HG03439 (cell line): Measurements from ENCODE around the gene MSRB1.
"Not testable (repeated sequence)": the region's sequence is repeated elsewhere in the genome, so short reads cannot be mapped to it uniquely, and the experiment has no call there.

ENCODE experiments used
- ATAC-seq: cut with Tn5 transposase; IDR thresholded peaks from one replicate; pipeline ENCODE4 v1.9.1; 2021; ENCODE audit warnings: mild to moderate bottlenecking, moderate library complexity; ENCODE audit not compliant: unreplicated experiment

MSRB1 gene

DNA sequence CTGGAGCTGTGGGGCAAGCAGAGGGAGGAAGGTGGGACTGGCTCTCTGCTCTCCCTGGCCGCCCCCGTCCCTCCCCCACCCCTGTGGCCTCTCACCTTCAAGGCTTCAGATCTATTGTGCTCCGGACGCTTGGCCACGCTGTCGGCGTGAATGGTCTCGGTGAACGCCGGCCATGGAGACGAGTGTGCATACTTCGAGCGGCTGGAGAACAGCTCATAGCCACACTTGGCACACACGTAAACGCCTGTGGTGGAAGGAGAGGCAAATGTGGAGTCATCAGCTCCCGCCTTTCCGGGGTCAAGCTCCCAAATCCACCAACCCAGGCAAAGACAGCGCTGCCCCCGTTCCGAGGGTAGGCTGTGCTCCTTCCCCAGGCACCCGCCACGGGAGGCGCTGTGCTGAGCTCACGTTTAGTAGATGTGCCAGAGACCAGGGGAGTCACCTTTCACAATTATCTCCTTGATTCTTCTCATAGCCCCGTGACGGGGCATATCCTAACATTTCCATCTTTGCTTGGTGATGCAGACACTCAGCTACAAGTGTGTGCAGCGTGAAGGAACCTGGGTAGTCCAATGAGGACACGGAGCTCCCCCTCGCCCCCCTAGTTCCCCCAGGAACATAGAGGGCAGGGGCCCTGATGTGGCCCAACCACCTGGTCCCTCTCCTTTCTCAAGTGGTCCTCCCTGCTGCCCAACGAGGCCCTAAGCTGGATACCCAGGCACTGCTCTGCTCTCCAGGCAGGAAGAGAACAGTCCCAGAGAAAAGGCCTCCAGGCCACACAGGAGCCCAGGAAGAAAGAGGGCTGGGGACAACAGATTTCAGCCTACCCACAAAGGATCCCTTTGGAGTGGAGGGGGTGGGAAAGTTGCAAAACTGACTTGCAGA is 1.6 kb downstream of the MSRB1 start:
- no peak for ATAC-seq

DNA sequence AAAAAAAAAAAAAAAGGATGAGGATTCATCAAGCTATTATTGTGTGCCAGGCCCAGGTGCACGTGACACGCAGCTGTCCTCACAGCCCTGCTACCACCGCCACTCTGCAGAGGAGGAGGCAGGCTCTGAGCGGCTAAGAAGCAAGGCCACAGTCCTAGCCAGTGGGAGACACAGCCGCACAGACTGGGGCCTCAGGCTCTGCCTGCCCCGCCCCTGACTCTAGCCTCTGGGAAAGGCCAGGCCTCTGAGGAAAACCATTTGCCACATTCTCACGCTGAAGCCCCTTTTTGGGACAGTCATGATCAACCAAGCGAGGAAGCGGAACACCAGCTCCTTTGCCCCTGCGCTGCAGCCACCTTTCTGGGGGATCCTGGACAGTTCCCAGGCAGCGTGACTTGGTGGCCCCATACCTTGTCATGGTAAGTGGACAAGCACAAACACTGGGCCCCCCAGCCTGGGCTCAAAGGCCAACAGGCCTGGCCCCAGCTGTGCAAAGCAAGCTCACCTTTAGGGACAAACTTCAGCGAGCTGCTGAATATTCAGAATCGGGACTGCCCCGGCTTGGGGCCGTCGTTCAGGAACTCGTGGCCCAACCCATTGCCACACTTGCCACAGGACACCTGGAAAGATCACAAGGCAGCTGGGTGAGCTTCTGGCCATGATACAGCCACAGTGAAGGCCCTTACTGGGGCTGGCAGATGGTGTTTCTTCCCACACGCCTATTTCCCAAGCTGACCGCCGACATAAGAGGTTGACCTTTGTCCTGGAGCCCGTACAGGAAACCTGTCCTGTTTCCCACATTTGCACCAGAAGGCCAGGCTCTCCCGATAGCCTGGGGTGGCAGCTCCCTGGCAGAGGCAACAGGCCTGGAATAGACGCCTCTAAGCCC is 2.5 kb downstream of the MSRB1 start:
- ATAC-seq = no peak

DNA sequence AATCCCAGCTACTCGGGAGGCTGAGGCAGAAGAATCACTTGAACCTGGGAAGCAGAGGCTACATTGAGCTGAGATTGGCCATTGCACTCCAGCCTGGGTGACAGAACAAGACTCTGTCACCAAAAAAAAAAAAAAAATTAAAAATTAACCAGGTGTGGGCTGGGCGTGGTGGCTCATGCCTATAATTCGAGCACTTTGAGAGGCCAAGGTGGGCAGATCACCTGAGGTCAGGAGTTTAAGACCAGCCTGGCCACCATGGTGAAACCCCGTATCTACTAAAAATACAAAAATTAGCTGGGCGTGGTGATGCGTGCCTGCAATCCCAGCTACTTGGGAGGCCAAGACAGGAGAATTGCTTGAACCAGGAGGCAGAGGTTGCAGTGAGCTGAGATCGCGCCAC is 3.2 kb downstream of the MSRB1 start:
- ATAC-seq = not testable (repeated sequence)

DNA sequence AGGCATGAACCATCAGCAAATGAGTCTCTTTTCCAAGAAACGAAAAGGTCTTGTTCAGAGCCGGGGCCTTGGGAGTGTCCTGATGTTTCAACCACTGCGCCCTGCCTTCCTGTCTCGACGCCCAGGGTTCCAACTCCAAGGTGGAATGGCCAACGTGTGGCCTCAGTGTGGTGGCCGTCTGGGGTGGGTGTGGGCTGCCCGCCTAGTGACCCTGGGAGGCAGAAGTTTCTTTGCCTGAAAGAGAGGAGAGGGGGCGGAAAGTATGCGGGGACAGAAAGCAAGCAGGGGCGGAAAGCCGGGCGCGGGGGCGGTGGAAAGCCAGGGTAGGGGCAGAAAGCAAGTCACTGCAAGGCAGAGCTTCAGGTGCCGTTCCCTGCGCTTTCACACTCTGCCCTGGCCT is 4.1 kb downstream of the MSRB1 start:
- ATAC-seq = no peak

DNA sequence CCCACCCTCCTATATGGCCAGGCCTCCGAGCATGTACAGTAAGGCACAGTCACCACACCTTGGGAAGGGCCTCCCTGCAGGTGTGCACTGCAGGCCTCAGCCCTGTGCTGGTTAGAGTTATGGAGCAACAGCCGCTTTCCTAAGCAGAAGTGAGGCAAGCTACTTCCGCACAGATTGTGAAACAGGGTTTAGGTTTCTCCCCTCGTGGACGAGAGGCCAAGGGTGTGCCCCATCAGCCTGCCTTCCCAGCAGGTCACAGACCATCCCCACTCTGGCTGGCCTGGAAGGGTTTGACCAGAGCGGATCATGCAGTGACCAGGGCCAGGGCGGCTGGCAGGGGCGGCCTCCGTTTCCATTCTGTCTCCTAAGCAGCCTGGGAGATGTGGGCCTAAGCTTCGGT is 4.7 kb downstream of the MSRB1 start:
- no peak for ATAC-seq

DNA sequence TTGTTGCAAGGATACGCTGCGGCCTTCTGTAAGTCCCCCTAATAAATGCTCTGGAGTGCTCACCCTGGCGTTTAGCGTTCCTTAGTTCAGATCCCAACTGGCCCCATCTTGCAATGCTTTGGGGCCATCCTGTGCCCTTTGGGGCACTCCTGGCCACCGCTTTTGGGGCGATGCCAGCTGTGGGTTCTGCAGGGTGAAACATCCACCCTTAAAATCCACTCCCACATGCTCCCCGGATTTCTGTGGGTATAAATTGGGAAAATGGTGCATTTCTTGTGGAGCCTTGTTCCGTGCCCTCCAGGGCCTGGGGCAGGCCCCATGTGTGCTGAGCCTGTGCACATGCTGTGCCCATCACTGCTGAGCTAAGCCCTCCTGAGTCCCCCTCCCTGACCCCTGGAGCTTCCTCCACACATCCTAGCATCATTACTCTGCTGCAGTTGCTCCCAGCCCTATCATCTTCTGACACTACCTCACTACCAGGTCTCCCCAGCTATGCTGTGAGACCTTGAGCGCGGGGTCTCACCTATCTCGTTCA is 6.0 kb downstream of the MSRB1 start:
- no peak for ATAC-seq

DNA sequence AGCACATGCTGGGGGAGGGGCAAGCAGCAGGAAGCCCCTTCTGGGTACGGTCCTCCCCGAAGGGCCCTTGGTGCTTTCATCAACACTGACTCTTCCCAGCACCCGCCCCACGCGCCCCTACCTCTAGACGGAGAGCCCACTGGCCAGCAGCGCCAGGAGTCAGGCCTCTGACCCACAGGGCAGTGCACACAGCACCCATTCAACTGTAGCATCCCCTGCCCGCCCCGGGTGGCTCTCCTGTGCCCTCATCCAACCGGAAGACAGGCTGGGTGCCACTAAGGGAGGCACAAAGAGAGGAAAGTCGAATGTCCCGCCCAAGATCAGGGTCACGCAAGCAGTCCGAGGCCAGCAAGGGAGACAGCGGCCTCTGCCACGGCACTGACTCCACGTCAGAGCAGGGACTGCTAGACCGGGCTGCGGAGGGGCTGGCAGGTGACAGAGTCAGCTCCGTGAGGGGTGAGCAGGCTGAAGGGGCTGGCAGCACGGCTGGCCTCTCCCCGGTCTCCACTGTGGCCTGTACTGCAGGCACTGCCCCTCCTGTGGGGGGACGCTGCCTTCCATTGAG is 9.8 kb downstream of the MSRB1 start:
- ATAC-seq = no peak

DNA sequence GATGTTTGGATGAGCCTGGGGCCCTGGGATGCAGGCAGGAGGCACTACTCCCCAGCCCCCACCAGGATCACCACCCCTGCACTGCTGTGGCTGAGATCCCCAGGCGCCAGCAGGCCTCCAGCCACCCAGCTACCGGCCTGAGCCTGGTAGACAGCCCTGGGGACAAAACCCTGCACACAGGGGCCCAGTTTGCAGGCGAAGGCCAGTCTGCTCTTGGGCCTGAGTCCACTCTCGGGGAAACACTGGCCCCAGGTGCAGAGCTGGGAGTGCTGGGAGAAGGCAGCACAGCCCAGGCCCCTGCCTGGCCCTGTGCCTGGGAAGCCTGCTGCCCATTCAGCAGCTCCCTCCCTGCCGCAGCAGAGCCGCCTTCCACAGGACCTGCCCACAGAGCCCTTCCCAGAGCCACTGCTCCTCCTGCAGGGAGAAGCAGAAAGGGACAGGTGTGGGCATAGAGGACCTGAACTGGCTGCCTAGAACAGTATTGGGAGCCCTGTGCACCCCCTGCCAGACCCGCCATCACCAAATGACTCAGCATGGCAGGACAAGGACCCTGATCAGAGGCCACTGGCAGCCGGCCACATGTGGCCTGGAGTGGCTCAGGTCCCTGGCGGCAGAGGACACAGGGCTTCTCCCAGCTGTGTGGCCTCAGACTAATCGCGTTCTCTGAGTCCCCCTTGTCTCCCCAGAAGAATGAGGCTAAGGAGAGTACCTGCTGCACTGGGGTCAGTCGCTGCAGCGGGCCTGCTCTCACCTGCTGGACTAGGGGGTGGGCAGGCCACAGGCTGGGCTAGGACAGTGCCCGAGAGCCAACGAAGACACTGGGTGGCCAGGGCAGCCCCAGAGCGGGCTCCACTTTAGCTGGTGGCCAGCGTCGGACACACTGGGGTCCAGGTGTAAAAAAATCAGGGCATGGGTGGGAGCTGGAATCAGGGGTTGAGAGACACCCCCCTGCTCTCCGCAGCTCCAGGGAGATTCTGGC is 10.7 kb downstream of the MSRB1 start:
- no peak for ATAC-seq

DNA sequence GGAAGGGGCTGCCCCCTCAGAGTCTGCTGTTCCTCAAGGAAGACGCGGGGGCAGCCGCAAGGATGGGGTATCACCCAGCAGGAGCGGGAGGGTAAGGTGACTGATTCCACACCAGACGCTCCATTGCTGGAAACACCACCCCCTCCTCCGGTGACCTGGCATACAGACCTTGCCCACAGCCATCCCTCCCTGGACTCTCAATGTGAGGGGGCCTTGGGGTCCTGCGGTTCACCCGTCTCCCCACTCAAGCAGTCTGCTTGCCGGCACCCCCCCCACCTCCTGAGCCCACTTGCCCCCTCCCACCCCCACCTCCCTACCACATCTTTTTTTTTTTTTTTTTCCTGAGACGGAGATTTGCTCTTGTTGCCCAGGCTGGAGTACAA is 12.7 kb downstream of the MSRB1 start:
- no peak for ATAC-seq

DNA sequence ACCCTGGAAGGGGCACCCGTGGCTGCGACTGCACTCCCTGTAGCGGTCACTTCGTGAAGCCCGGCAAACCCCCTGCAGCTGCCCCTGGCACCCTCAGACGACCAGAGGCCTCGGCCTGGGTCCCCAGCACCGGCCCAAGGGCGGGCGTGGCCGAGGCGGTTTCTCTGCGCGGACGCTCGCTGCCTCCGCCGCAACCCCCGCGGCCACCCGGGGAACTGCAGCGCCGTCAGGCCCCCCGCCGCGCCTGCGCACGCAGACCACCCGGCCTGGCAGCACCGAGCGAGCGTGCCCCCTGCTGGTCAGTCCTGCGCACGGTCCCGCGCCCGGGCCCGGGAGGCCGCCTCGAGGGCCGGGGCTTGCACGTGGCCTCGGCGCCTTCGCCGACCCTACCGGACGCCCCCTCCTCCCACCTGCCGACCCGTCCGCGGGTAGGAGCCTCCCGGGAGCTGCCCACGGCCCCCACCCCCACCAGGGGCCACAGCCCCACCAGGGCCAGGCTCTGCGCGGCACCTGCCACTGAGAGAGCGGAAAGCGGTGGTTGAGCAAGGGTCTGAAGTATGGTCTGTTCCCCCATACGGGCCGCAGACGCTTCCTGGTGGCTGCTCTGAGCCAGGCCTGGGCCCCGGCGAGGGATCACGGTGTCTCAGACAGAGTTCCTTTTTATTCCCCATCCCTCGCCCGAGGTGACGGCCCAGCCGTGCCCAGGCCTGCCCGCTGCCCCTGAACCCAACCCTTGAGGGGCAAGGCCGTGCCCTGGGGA is 13.2 kb downstream of the MSRB1 start:
- peak; percentile 76 for ATAC-seq

DNA sequence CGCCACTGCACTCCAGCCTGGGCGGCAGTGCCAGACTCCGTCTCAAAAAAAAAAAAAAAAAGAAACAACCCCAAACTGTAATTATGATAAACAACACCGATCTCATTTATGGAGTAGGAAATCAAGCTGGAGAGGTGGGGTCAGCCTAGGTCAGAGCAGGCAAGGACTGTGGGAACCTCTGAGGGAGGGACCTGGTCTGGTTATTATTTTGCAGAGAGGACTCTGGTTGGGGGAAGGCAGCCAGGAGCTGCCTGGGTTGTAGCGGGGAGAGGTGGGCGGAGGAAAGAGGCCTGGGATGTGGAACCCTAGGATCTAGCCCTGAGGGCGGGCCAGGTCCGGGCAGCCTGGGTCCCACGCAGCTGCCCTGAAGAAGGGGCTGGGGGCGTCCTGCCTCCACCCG is 13.9 kb downstream of the MSRB1 start:
- no peak for ATAC-seq

DNA sequence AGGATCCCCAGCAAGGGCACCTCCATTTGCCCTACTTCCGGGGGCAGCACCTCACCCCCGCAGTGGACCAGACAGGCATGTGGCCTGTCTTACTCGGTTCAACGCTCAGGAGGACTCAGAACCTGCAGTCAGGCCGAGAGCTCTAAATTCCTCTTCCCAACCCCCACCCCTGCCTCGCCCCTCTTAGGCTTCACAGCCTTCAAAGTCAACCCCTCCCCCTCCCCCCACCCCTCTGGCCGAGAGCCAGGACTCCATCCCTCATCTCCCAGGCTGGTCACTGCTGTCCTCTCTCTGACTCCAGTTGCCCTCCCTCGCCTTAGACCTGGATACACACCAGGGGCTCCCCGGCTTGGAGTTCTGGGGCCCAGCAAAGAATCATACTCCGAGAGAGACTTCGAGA is 16.7 kb downstream of the MSRB1 start:
- no peak for ATAC-seq

DNA sequence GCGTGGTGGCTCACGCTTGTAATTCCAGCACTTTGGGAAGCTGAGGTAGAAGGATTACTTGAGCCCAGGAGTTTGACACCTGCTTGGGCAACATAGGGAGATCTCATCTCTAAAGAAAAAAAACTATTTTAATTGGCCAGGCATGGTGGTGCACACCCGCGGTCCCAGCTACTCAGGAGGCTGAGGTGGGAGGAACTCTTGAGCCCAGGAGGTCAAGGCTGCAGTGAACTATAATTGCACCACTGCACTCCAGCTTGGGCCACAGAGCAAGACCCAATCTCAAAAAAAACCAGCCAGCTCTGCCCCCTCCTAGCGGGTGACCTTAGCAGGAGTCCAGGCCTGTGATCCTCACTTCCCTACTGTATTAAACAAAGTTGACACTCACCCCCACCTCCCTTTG is 18.9 kb downstream of the MSRB1 start:
- ATAC-seq = no peak

DNA sequence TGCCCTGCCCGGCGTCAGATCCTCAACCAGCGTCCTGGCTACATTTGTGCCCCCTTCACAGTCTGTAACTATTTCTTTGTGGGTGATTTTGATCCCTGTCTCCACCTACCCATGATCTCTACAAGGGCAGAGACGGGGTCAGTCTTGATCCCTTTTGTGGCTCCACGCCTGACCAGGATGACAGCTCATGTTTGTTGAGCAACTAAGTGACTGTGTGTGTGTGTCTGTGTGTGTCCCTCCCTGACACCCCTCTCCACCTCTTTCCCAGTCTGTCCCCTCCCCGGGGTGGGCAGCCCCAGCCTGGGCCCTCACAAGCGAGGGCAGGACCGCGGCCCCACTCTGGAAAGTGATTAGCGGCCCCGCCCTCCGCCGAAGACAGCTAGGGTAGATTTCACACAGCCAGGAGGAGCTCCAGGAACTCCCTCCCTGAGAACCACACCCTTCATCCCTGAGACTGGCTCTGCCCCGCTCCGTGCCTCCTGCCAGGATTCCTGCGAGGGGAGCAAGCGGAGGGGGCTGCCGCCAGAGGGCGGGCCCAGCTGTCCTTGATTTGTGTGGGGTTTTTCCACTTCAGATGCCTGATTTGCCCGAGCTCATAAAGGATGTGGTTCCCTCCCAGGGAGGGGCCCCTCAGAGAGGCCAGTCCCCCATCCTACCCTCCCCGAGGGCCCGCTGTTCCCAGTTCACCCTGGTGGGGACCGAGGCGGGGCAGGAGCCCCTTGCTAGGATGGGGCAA is 19.5 kb downstream of the MSRB1 start:
- ATAC-seq = no peak

DNA sequence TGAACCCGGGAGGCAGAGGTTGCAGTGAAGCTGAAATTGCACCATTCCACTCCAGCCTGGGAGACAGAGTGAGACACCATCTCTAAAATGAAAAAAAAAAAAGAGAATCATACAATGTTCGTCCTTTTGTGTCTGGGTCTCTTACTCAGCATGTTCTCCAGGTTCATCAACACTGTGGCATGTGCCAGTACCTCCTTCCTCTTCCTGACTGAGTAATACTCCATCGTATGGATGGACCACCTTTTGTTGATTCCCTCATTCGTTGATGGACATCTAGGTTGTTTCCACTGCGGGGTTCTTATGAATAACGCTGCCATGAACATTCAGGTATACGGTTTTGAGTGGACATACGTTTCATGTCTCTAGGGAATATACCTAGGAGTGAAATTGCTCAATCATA is 20.6 kb downstream of the MSRB1 start:
- ATAC-seq = no peak

DNA sequence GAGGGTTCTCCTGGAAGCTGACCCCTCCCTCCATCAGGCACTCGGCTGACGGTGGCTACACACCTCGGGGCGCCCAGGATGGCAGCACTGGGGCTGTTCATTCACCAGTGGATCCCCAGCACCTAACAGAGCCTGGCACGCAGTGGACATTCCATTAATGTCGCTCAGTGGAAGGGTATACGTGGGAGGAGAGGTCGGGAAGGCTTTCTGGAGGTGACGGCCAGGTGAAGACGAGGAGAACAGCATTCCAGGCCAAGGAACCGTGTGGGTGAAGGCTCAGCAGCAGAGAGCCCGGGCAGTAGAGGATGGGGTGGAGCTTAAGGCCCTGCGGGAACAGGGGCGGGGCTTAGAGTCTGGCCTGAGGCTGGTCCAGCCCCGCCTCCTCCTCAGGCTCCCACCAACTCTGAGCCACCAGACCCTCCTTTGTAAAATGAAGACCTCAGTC is 22.2 kb downstream of the MSRB1 start:
- ATAC-seq = no peak

DNA sequence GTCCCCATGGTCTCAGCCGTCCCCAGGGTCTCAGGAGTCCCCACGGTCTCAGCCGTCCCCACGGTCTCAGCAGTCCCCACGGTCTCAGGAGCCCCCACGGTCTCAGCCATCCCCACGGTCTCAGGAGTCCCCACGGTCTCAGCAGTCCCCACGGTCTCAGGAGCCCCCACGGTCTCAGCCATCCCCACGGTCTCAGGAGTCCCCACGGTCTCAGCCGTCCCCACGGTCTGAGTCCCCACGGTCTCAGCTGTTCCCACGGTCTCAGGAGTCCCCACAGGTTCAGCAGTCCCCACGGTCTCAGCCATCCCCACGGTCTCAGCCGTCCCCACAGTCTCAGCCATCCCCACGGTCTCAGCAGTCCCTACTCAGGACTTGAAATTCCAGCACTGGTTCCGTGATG is 22.9 kb downstream of the MSRB1 start:
- not testable (repeated sequence) for ATAC-seq

DNA sequence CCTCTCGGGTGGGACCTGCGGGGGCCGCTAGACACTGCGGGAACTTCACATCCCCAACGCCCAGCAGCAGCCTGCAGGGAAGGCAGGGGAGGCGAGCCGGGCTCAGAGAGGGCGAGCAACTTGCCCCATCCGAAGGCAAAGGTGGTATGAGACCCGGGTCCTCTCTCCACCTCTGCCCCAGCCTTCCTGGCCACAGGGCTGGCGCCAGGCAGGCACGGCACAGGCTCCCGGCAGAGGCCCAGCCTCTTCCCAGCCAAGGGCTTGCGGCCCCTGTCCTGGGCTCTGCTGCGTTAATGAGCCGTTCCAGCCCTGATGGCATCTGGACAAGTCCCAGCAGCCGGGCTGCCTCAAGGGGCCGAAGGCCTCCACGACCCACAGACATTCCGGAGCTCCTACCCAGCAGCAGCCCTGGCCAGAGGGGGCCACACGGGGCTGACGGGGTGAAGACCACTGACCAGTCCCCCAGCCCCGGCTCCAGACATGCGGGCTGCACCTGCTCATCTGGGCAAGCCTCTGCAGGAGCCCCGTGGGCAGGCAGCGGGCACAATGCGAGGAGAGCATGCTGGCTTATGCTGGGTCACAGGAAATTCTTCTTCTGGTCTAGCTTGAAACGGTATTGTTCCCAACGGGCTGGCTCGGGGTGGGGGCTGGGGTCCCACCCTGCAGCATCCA is 23.5 kb downstream of the MSRB1 start:
- no peak for ATAC-seq
